ENCODE data around the gene WRAP73.
A peak's percentile ranks its signal among the peaks of the same experiment; 100 is the strongest.
"Not testable (repeated sequence)": the region's sequence is repeated elsewhere in the genome, so short reads cannot be mapped to it uniquely, and the experiment has no call there.

WRAP73 gene

GRCh38 chr1:3623441-3624199 lies 26.3 kb downstream of the WRAP73 start:
- Histone ChIP-seq H3K4me1 (ENCODE audit: control insufficient read depth in 1 of 2, insufficient read depth in 2 of 2, low read length in 2 of 2) (peaks cover 17 to 41% of the 10 kb centered on the region in 2 donors), H3K27me3 (ENCODE audit: low read depth, low read length) (no peaks in the 10 kb centered on the region), H3K27ac (ENCODE audit: low read length) (no peak overlapping the region)

GRCh38 chr1:3622102-3622501 lies 27.8 kb downstream of the WRAP73 start:
- not testable (repeated sequence) for H3K36me3 ChIP-seq (ENCODE audit: control insufficient read depth in 1 of 2, insufficient read depth in 2 of 2, low read length in 2 of 2); H3K27me3 ChIP-seq (ENCODE audit: low read depth, low read length); H3K4me3 ChIP-seq (ENCODE audit: low read depth in 1 of 2, low read length in 2 of 2); H3K27ac ChIP-seq (ENCODE audit: low read length); H3K9me3 ChIP-seq (ENCODE audit: control insufficient read depth in 1 of 2, low read length in 2 of 2)
- peaks cover 17 to 44% of the 10 kb centered on the region in 2 donors for H3K4me1 ChIP-seq (ENCODE audit: control insufficient read depth in 1 of 2, insufficient read depth in 2 of 2, low read length in 2 of 2)

More at GRCh38 chr1:3623441-3624199, 26.3 kb downstream of the WRAP73 start:
- Histone ChIP-seq H3K36me3 (ENCODE audit: control insufficient read depth in 1 of 2, insufficient read depth in 2 of 2, low read length in 2 of 2) (peaks cover 7 to 15% of the 10 kb centered on the region in 2 donors), H3K9me3 (ENCODE audit: control insufficient read depth in 1 of 2, low read length in 2 of 2) (no peaks in the 10 kb centered on the region), H3K4me3 (ENCODE audit: low read depth in 1 of 2, low read length in 2 of 2) (peak overlapping the region; percentile 78 to 100)

- H3K36me3 ChIP-seq (ENCODE audit: control insufficient read depth in 1 of 2, insufficient read depth in 2 of 2, low read length in 2 of 2); H3K9me3 ChIP-seq (ENCODE audit: control insufficient read depth in 1 of 2, low read length in 2 of 2); H3K4me3 ChIP-seq (ENCODE audit: low read depth in 1 of 2, low read length in 2 of 2); H3K27me3 ChIP-seq (ENCODE audit: low read depth, low read length); H3K27ac ChIP-seq (ENCODE audit: low read length): not testable (repeated sequence)
- peaks cover 17 to 43% of the 10 kb centered on the region in 2 donors for H3K4me1 ChIP-seq (ENCODE audit: control insufficient read depth in 1 of 2, insufficient read depth in 2 of 2, low read length in 2 of 2)
These were observed 28.7 kb downstream of the WRAP73 start for GRCh38 chr1:3621151-3621671.

GRCh38 chr1:3620708-3621107 lies 29.2 kb downstream of the WRAP73 start:
- Histone ChIP-seq H3K9me3 (ENCODE audit: control insufficient read depth in 1 of 2, low read length in 2 of 2) (no peaks in the 10 kb centered on the region), H3K36me3 (ENCODE audit: control insufficient read depth in 1 of 2, insufficient read depth in 2 of 2, low read length in 2 of 2) (no peaks in the 10 kb centered on the region), H3K4me1 (ENCODE audit: control insufficient read depth in 1 of 2, insufficient read depth in 2 of 2, low read length in 2 of 2) (peaks cover 13 to 38% of the 10 kb centered on the region in 2 donors), H3K27me3 (ENCODE audit: low read depth, low read length) (no peaks in the 10 kb centered on the region), H3K27ac (ENCODE audit: low read length) (no peak overlapping the region), H3K4me3 (ENCODE audit: low read depth in 1 of 2, low read length in 2 of 2) (no peak overlapping the region)

- H3K27ac ChIP-seq (ENCODE audit: low read length): no peak overlapping the region
- no peaks in the 10 kb centered on the region for H3K9me3 ChIP-seq (ENCODE audit: control insufficient read depth in 1 of 2, low read length in 2 of 2)
- no peak overlapping the region for H3K4me3 ChIP-seq (ENCODE audit: low read depth in 1 of 2, low read length in 2 of 2)
- peaks cover 11 to 33% of the 10 kb centered on the region in 2 donors for H3K4me1 ChIP-seq (ENCODE audit: control insufficient read depth in 1 of 2, insufficient read depth in 2 of 2, low read length in 2 of 2)
- H3K36me3 ChIP-seq (ENCODE audit: control insufficient read depth in 1 of 2, insufficient read depth in 2 of 2, low read length in 2 of 2): no peaks in the 10 kb centered on the region
- H3K27me3 ChIP-seq (ENCODE audit: low read depth, low read length): no peaks in the 10 kb centered on the region
These were observed 30.8 kb downstream of the WRAP73 start for GRCh38 chr1:3618881-3619671.

- H3K27ac ChIP-seq (ENCODE audit: low read length): no peak overlapping the region
- H3K36me3 ChIP-seq (ENCODE audit: control insufficient read depth in 1 of 2, insufficient read depth in 2 of 2, low read length in 2 of 2): no peaks in the 10 kb centered on the region
- H3K9me3 ChIP-seq (ENCODE audit: control insufficient read depth in 1 of 2, low read length in 2 of 2): no peaks in the 10 kb centered on the region
- no peak overlapping the region for H3K4me3 ChIP-seq (ENCODE audit: low read depth in 1 of 2, low read length in 2 of 2)
- H3K27me3 ChIP-seq (ENCODE audit: low read depth, low read length): no peaks in the 10 kb centered on the region
- H3K4me1 ChIP-seq (ENCODE audit: control insufficient read depth in 1 of 2, insufficient read depth in 2 of 2, low read length in 2 of 2): peaks cover 7 to 28% of the 10 kb centered on the region in 2 donors
These were observed 31.4 kb downstream of the WRAP73 start for GRCh38 chr1:3618531-3618880.

- peaks cover under 1 to 21% of the 10 kb centered on the region in 2 donors for H3K4me1 ChIP-seq (ENCODE audit: control insufficient read depth in 1 of 2, insufficient read depth in 2 of 2, low read length in 2 of 2)
- H3K9me3 ChIP-seq (ENCODE audit: control insufficient read depth in 1 of 2, low read length in 2 of 2): no peaks in the 10 kb centered on the region
- H3K36me3 ChIP-seq (ENCODE audit: control insufficient read depth in 1 of 2, insufficient read depth in 2 of 2, low read length in 2 of 2): no peaks in the 10 kb centered on the region
- no peaks in the 10 kb centered on the region for H3K27me3 ChIP-seq (ENCODE audit: low read depth, low read length)
- no peak overlapping the region for H3K27ac ChIP-seq (ENCODE audit: low read length)
- H3K4me3 ChIP-seq (ENCODE audit: low read depth in 1 of 2, low read length in 2 of 2): no peak overlapping the region
These were observed 32.0 kb downstream of the WRAP73 start for GRCh38 chr1:3617806-3618345.

GRCh38 chr1:3616861-3617260 lies 33.0 kb downstream of the WRAP73 start:
- H3K27ac ChIP-seq (ENCODE audit: low read length): no peak overlapping the region
- no peaks in the 10 kb centered on the region for H3K36me3 ChIP-seq (ENCODE audit: control insufficient read depth in 1 of 2, insufficient read depth in 2 of 2, low read length in 2 of 2)
- H3K4me1 ChIP-seq (ENCODE audit: control insufficient read depth in 1 of 2, insufficient read depth in 2 of 2, low read length in 2 of 2): peaks cover 0 to 18% of the 10 kb centered on the region in 2 donors
- H3K9me3 ChIP-seq (ENCODE audit: control insufficient read depth in 1 of 2, low read length in 2 of 2): no peaks in the 10 kb centered on the region
- no peaks in the 10 kb centered on the region for H3K27me3 ChIP-seq (ENCODE audit: low read depth, low read length)
- H3K4me3 ChIP-seq (ENCODE audit: low read depth in 1 of 2, low read length in 2 of 2): no peak overlapping the region

- Histone ChIP-seq H3K4me3 (ENCODE audit: low read depth in 1 of 2, low read length in 2 of 2) (no peak overlapping the region), H3K27me3 (ENCODE audit: low read depth, low read length) (peaks cover 3% of the 10 kb centered on the region), H3K9me3 (ENCODE audit: control insufficient read depth in 1 of 2, low read length in 2 of 2) (no peaks in the 10 kb centered on the region), H3K36me3 (ENCODE audit: control insufficient read depth in 1 of 2, insufficient read depth in 2 of 2, low read length in 2 of 2) (no peaks in the 10 kb centered on the region), H3K27ac (ENCODE audit: low read length) (no peak overlapping the region), H3K4me1 (ENCODE audit: control insufficient read depth in 1 of 2, insufficient read depth in 2 of 2, low read length in 2 of 2) (peaks cover 0 to 27% of the 10 kb centered on the region in 2 donors)
These were observed 34.9 kb downstream of the WRAP73 start for GRCh38 chr1:3614755-3615742.

- H3K4me3 ChIP-seq (ENCODE audit: low read depth in 1 of 2, low read length in 2 of 2): peak overlapping the region in 1 of 2 donors; percentile 46
- no peak overlapping the region for H3K27ac ChIP-seq (ENCODE audit: low read length)
- H3K9me3 ChIP-seq (ENCODE audit: control insufficient read depth in 1 of 2, low read length in 2 of 2): no peaks in the 10 kb centered on the region
- no peaks in the 10 kb centered on the region for H3K36me3 ChIP-seq (ENCODE audit: control insufficient read depth in 1 of 2, insufficient read depth in 2 of 2, low read length in 2 of 2)
- peaks cover 8% of the 10 kb centered on the region for H3K27me3 ChIP-seq (ENCODE audit: low read depth, low read length)
- H3K4me1 ChIP-seq (ENCODE audit: control insufficient read depth in 1 of 2, insufficient read depth in 2 of 2, low read length in 2 of 2): peaks cover 0 to 28% of the 10 kb centered on the region in 2 donors
These were observed 37.8 kb downstream of the WRAP73 start for GRCh38 chr1:3612123-3612522.

Measured in muscle layer of duodenum (tissue), 2 donors.